Fibroblast of villous mesenchyme (primary cell): ENCODE results near the gene TMEM267. TPM values are rescaled to one million over a fixed set of nuclear protein-coding genes. Genes with fewer than 3 reads are reported as not detected.
"Not testable (repeated sequence)": the region's sequence is repeated elsewhere in the genome, so short reads cannot be mapped to it uniquely, and the experiment has no call there.

ENCODE experiments used
- DNase-seq: peaks from one replicate; pipeline ENCODE4 v3.0.0-alpha.2; 2010; ENCODE audit warnings: low read depth
- H3K4me3 ChIP-seq: 2 replicates; pipeline ENCODE4 v1.5.1; 2011; ENCODE audit warnings: low read depth, mild to moderate bottlenecking, low read length
- CTCF ChIP-seq: IDR thresholded peaks from 2 replicates; pipeline ENCODE4 v1.5.1; 2012; ENCODE audit warnings: low read depth, mild to moderate bottlenecking, low read length; ENCODE audit not compliant: insufficient read depth
- total RNA-seq: library from RNA; depleted of rRNA; stranded (reverse); fragments of >200 nt; gene quantifications from 2 replicates; pipeline ENCODE4 v1.2.3, GENCODE V29; 2012

The TMEM267 gene
- total RNA-seq, 1 donor, result 21.2 TPM

DNA sequence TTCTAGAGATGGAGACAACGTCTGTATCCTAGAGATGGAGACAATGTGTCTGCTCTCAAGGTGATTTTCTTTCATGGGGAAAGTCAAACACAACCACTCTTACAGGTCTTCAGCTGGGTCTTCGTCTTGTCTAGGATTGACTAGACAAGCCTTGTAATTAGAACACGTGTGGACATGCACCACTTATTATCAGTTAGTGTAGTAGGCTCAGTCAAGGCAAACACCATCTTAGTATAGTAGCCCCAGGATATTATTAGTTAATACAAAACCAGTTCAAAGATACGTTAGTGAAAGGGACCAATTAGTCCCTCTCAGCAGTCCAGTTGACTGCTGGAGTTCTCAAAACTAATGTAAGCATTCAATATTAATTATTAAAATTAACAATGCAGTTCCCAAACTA lies 56.4 kb downstream of the TMEM267 start:
- no peak for TF ChIP-seq CTCF
- H3K4me3 ChIP-seq, result no peak overlapping the region
- no peak for DNase-seq

DNA sequence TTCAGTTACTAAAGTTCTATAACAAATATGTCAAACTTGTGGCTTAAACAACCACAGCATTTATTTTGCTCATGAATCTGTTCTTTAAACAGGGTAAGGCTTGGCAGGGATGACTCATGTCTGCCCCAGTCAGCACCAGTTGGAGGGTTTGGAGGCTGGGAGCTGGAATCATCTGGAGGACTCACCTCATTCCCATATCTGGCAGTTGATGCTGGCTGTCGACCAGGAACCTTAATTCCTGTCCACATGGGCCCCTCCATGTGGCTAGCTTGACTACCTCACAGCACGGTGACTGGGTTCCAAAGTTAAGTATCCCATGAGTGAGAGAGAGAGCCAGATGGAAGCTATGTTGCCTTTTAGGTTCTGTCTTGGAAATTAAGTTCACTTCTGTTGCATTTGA lies 57.7 kb downstream of the TMEM267 start:
- no peak overlapping the region for H3K4me3 ChIP-seq
- no peak for TF ChIP-seq CTCF
- peak; percentile 50 for DNase-seq

DNA sequence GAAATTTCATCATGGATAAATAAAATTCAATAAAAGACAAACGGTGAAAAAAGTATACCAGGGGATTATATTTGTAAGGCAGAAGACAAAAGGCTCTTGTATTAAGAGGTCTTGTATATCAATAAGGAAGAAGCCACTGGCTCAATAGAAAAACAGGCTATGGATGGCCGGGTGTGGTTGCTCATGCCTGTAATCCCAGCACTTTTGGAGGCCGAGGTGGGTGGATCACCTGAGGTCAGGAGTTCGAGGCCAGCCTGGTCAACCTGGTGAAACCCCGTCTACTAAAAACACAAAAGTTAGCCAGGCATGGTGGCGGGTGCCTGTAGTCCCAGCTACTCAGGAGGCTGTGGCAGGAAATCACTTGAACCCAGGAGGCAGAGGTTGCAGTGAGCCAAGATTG lies 60.6 kb downstream of the TMEM267 start:
- not testable (repeated sequence) for DNase-seq, H3K4me3 ChIP-seq

DNA sequence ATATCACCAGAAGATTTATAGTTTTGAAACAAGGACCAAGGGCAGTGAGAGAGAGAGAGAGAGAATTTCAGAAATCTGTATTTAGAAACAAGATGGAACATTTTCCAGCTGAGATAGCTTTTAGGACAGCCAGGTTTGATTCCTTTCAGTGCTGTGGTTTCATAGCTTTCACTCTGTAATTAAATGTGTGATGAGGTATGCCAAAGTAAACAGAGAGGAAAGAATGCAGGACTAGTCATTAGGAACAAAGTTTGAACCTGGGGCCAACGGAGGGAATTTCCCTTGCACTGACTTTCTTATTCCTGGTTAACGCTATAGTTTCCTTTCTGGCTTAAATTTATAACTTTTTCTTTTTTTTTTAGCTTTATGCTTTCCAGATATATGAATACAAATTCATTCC lies 61.5 kb downstream of the TMEM267 start:
- no peak overlapping the region for H3K4me3 ChIP-seq
- DNase-seq, result peak; percentile 35
- no peak for TF ChIP-seq CTCF

DNA sequence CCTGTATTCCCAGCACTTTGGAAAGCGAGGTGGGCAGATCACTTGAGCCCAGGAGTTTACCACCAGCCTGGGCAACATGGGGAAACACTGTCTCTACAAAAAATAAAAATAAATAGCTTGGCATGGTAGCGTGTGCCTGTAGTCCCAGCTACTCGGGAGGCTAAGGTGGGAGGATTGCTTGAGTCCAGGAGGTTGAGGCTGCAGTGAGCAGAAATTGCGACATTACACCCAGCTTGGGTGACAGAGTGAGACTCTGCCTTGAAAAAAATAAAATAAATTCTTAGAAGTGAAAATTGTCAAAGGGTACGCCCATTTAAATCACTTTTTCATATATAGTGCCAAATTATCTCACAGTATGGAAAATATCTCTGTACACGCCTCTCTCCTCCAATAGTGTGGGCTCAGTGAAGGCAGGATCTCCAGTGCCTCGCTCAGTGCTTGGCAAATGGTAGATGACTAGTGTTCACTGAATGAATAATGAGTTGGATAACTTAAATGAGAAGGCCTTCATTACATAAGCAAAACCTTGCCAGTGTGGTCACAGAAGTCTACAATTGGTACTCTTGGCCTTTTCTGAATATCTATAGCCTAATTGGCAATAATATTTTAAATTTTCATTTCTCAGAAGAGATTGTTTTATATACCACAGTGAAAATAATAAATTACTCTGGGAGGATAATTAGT lies 62.1 kb downstream of the TMEM267 start:
- no peak for TF ChIP-seq CTCF
- H3K4me3 ChIP-seq, result no peak overlapping the region
- no peak for DNase-seq

DNA sequence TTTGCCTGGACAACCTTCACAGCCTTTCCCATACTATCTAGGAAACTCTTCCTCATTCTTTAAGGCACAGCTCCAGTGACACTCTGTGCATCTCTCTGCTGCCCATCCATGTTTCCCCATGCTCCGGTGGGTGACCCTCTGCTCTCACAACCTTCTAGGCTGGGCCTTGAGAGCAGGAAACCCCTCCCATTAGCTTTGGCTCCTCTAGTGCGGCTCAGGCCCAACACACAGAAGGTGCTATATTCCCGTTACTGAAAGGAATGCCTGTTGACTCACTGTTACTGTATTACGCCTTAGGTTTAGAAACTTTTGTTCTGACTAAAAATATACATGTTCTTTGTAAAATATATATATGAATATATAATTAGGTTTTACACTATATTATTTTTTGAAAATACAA lies 63.4 kb downstream of the TMEM267 start:
- no peak overlapping the region for H3K4me3 ChIP-seq
- no peak for DNase-seq
- TF ChIP-seq CTCF, result no peak

DNA sequence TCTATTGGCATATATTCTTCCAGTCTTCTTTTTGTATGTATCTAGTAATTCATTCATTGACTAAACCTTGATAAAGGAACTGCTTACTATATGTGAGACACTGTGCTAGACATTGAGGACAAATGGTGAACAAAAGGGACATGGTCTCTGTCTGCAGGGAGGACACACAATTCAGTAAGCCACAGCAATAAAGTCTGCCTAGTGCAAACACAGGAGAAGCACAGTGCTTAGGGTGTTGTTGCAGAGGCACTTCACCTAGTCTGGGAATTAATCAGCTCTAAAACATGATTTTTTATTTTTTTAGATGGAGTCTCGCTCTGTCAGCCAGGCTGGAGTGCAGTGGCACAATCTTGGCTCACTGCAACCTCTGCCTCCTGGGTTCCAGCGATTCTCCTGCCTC lies 65.1 kb downstream of the TMEM267 start:
- no peak overlapping the region for H3K4me3 ChIP-seq
- no peak for DNase-seq
- TF ChIP-seq CTCF, result no peak
